GM18861 (cell line): ENCODE results near the gene COL5A3.

Experiments used
- ATAC-seq: cut with Tn5 transposase; IDR thresholded peaks from one replicate; pipeline ENCODE4 v1.9.1; 2021; ENCODE audit not compliant: unreplicated experiment

The COL5A3 gene

DNA sequence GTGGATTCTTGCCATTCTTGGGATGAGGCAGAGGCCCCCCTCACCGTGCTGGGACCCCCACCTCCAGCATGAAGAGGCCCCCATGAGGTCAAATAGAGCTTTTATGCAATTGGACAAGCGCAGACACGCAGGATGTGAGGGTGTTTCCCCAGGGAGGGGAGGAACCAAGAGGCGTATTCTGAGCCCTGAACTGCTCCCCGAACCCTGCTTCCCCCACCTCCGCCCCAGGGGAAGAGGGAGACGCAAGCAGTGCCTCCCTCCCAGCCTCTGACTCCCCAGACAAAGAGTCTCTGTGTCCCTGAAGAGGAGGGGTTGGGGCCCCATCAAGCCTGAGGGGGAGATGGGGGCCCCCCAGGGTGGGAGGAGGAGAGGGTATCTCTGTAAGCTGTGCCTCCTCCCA lies 1.7 kb upstream of the COL5A3 start:
- no peak for ATAC-seq

DNA sequence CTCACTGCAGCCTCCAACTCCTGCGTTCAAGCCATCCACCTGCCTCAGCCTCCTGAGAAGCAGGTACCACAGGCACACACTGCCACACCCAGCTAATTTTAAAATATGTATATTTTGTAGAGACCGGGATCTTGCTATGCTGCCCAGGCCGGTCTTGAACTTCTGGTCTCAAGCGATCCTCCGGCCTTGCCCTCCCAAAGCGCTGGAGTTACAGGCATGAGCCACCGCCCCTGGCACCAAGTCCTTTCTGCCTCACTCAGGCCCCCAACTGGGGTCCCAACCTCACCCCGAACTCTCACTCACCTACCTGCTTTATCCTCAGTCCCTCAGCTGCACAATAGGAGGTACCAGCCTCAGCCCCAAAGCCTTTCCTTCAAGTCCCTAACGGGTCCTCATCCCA lies 635 bp upstream of the COL5A3 start:
- ATAC-seq, result no peak

GRCh38 chr19:10009714-10010224 lies 535 bp downstream of the COL5A3 start:
- no peak for ATAC-seq

GRCh38 chr19:10008184-10008765 lies 2.0 kb downstream of the COL5A3 start:
- ATAC-seq, result no peak

DNA sequence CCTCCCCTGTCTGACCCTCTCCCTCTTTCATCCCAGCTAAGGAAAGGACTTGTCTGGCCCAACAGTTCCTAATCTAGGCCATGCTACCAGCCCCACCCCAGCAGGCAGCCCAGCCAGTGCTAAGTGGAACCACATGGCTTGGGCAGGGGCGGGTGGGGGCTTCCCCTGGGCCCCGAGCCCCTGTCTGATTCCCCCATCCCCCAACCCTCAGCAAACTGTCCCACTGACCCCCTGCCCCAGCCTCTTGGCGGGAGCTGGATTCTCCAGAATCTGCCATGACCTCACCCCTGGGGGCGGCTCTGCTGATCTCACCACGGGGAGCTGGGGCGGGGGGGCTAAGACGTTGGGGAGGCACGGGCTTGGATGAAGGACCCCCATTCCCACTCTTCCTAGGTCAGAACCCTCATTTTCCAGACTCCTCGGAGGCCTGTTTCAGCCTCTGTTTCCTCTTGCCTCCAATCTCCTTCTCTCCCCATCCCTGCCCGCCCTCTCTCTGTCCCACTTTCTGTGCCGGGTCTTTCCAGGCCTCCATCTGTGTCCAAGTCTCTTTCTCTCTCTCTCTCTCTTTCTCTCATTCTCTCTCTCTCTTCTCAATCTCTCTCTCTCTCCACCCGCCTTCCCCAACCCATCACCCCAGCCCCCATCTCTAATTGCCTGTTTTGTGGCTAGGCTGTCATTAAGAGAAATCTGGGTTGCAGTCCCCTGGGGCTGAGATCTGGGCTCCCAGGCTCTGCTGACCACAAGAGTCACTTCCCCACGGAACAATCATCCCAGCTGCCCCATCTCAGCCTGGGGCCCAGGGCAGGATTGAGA lies 2.7 kb downstream of the COL5A3 start:
- no peak for ATAC-seq

- no peak for ATAC-seq
Measured at GRCh38 chr19:10006752-10007323, 3.5 kb downstream of the COL5A3 start.

DNA sequence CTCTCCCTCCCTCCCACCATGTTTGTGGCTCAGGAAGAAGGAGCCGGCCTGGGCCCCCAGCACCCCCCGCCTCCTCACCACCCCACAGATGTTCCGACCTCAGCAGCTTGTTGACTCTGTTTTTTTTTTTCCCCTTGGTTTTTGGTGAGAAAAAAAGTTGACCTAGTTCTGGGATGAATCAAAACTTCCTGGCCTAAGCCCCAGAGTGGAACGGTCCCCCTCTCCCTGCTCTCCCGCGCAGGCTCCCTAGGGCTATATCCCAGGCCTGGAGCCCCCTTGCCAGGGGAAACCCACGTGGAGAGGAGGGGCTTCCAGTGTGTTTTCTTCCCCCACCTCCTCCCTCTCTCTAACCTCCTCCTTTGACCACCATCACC lies 4.0 kb downstream of the COL5A3 start:
- ATAC-seq, result no peak

DNA sequence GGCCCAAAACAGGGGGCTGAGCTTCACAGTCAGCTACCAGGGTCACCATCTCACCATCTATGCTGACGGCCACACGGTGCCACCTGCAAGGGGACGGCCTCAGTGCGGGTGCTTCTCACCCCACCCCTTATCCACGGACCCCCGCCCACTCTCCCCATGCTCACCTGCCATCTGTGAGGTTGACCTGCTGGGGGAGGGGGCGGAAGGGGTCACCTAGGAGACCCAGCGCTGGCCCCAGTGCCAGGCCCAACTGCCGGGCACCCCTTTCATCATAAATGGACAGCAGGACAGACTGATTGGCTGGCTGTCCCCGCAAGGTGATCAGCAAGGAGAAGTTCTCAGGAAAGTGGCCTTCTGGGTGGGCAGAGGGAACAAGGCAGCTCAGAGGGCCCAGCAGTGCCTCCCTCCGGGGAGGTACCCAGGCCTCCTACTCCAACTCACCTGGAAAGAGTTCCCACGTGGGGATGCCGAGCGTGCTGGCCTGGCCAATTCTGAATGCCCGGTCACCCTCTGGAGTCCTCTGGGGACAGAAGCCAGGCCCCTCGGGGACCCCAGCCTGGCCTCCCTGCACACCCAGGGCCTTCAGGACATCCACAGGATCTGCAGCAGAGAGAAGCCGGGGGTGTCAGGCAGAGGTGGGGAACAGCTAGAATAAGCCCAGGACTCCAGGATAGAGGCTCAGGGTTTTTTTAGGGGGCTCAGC lies 4.5 kb downstream of the COL5A3 start:
- no peak for ATAC-seq

GRCh38 chr19:10004617-10005016 lies 5.7 kb downstream of the COL5A3 start:
- ATAC-seq, result no peak

GRCh38 chr19:10003271-10003670 lies 7.0 kb downstream of the COL5A3 start:
- no peak for ATAC-seq

- ATAC-seq, result no peak
Measured at GRCh38 chr19:10001899-10002298, 8.4 kb downstream of the COL5A3 start.

- no peak for ATAC-seq
Measured at GRCh38 chr19:10000171-10000826, 10.0 kb downstream of the COL5A3 start.

DNA sequence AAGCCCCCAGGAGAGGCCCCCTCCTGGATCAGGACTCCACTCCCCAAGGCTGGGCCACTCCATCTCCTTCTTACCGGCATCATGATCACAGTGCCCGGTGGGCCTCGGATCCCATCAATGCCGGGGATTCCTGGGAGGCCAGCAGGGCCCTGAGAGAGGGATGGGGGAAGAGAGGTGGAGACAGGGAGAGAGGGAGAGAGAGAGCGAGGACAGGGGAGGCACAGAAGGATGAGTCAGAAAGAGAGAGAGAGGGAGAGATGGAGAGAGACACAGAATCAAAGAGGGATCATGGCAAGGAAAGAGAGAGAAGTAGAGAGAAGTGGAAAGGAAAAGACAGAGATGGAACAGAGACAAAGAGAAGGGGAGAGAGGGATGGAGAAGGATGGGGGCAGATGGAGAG lies 13.8 kb downstream of the COL5A3 start:
- ATAC-seq, result no peak

- ATAC-seq, result no peak
Measured at GRCh38 chr19:9995999-9996398, 14.3 kb downstream of the COL5A3 start.

GRCh38 chr19:9995084-9995483 lies 15.2 kb downstream of the COL5A3 start:
- no peak for ATAC-seq

DNA sequence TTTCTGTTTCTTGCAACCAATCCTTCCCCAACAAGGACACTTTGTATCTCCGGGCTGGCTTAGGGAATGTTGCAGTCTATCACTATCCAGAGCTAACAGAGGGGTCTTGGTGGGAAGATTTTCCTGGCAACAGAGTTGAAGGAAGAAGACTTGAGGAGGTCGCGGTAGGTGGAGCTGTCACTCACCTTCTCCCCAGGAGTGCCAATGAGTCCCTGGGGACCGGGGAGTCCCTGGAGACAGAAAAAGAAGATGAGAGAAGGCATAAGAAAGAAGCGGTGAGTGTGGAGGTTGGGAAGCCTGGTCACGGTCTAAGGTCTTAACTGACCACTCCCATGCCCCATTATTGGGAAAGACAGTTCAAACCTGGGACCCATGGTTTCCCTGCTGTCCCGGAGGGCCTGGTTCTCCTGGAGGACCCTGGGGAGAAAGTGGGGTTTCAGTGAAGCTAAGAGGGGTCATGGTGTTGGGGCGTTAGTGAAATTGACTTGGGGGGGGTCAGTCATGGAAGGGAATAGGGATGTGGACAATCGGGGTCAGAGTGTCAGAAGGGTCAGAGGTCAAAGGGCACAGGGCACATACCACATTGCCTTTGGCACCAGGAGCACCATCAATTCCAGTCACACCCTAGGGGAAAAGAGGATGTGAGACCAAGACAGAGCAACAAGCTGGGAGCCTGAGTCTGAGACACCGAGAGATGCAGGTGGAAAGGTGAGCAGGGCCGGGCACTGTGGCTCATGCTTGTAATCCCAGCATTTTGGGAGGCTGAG lies 18.7 kb downstream of the COL5A3 start:
- ATAC-seq, result no peak

DNA sequence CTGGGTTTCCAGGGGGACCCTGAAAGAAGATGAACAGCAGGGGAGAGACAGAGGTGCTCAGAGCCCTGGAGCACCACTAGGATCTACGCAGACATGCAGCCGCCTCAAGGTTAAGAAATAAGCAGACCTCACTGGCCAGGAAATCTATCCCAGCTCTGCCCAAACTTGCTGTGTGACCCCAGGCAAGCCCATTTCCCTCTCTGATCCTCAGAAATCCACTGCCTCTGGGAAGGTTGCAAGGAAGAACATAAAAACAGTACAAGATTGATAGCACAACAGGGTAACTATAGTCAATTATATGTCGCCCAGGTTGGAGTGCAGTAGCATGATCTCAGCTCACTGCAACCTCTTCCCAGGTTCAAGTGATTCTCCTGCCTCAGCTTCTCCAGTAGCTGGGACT lies 20.8 kb downstream of the COL5A3 start:
- no peak for ATAC-seq

DNA sequence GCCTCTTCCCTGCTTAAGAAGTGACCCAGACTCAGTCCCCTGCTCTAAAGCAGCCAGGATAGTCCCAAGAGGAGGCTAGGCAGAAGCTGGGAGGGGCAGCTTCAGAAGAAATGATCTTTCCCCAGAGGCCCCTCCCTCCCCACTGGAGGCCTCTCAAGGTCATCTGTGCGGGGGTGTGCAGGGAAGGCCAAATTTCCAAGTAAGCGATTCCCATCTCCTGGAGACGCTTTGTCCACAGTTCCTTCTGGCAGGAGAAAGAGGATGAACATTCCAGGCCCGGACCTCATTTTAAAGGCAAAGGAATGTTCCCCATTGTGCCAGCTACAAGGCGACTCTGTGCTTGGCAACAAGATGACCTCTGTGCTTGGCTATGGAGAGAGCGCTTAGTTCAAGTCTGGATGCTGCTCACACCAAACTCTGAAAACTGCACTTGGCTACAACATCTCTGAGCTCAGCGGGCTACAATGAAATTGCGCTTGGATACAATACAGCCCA lies 23.5 kb downstream of the COL5A3 start:
- ATAC-seq, result no peak

- no peak for ATAC-seq
Measured at GRCh38 chr19:9981406-9982260, 28.7 kb downstream of the COL5A3 start.
